HG02884 (cell line): ENCODE results near the gene ERICH3.

Experiments used
- ATAC-seq: cut with Tn5 transposase; IDR thresholded peaks from one replicate; pipeline ENCODE4 v1.9.1; 2021; ENCODE audit warnings: mild to moderate bottlenecking, moderate library complexity; ENCODE audit not compliant: unreplicated experiment

Gene ERICH3

GRCh38 chr1:74673351-74674111 lies at the start of gene ERICH3:
TSS of gene ERICH3 (minus strand) at chr1:74673792. CDS start at chr1:74673519, 273 bp downstream.
- peak; percentile 44 for ATAC-seq

- ATAC-seq = no peak
These were observed 44.0 kb upstream of the ERICH3 start for GRCh38 chr1:74717626-74718025.

- ATAC-seq = no peak
These were observed 43.2 kb upstream of the ERICH3 start for GRCh38 chr1:74716822-74717221.

- ATAC-seq = no peak
These were observed 42.2 kb upstream of the ERICH3 start for GRCh38 chr1:74715806-74716205.

GRCh38 chr1:74715236-74715502 lies 41.6 kb upstream of the ERICH3 start:
- ATAC-seq = no peak

GRCh38 chr1:74714429-74715235 lies 41.0 kb upstream of the ERICH3 start:
- ATAC-seq = peak; percentile 73

- ATAC-seq = peak; percentile 20
These were observed 40.3 kb upstream of the ERICH3 start for GRCh38 chr1:74713849-74714248.

GRCh38 chr1:74712881-74713280 lies 39.3 kb upstream of the ERICH3 start:
- ATAC-seq = no peak

GRCh38 chr1:74703386-74704182 lies 30.0 kb upstream of the ERICH3 start:
- ATAC-seq = no peak

GRCh38 chr1:74699331-74699730 lies 25.7 kb upstream of the ERICH3 start:
- ATAC-seq = no peak

- ATAC-seq = no peak
These were observed 24.2 kb upstream of the ERICH3 start for GRCh38 chr1:74697832-74698231.

- ATAC-seq = no peak
These were observed 19.9 kb upstream of the ERICH3 start for GRCh38 chr1:74693473-74693872.

- no peak for ATAC-seq
These were observed 17.3 kb upstream of the ERICH3 start for GRCh38 chr1:74690909-74691308.

GRCh38 chr1:74690364-74690696 lies 16.7 kb upstream of the ERICH3 start:
- peak; percentile 11 for ATAC-seq

GRCh38 chr1:74689621-74690363 lies 16.2 kb upstream of the ERICH3 start:
- ATAC-seq = peak; percentile 77

GRCh38 chr1:74686928-74687327 lies 13.3 kb upstream of the ERICH3 start:
- no peak for ATAC-seq

GRCh38 chr1:74684301-74684700 lies 10.7 kb upstream of the ERICH3 start:
- ATAC-seq = no peak

GRCh38 chr1:74683656-74684055 lies 10.1 kb upstream of the ERICH3 start:
- ATAC-seq = no peak

- no peak for ATAC-seq
These were observed 8.3 kb upstream of the ERICH3 start for GRCh38 chr1:74681851-74682250.

GRCh38 chr1:74681449-74681848 lies 7.9 kb upstream of the ERICH3 start:
- ATAC-seq = peak; percentile 89

- peak; percentile 39 for ATAC-seq
These were observed 7.4 kb upstream of the ERICH3 start for GRCh38 chr1:74681001-74681400.
